GM12864 (cell line): ENCODE measurements around the gene SEMA5A.

Source experiments
- DNase-seq: peaks from one replicate; pipeline ENCODE4 v3.0.0-alpha.2; 2011; ENCODE audit warnings: low read depth
- H3K4me3 ChIP-seq: 2 replicates; pipeline ENCODE4 v1.5.1; 2011; ENCODE audit warnings: mild to moderate bottlenecking, low read depth, low read length, control low read depth
- TF ChIP-seq, protein P1 (sequence below): IDR thresholded peaks from 2 replicates; pipeline ENCODE4 v1.5.1; 2011; ENCODE audit warnings: low read depth, mild to moderate bottlenecking, moderate library complexity, low read length, control low read depth, inconsistent platforms; ENCODE audit errors: missing control alignments

The SEMA5A gene

DNA sequence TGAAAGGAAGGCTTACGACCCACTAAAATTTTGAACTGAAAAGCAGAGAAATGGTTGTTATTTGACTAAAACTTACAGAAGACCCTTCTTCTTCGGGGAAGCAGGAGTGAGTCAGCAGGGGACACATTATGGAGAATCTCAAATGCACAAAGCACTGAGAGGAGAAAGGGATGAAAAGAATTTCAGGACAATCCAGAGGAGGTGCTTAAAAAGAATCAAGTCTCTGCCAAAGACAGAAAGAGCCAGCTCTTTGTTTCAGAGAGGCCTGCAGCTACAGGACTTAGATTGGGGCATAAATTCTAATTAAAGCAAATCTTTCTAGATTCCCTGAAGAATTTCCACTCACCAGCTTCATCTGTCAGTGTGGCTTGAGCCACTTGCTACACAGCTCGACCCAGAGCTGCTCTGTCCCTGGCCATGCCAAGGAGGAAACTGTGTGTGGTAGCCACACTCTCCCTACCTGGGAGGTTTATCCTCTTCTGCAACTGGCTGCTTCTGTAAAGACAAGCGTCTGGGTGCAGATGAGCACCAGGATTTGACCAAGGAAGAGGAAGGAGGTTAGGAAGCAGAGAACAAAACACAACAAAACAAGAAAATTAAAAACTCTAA is 89.9 kb downstream of the SEMA5A start:
- no peak overlapping the region for H3K4me3 ChIP-seq
- TF ChIP-seq, protein P1, sequence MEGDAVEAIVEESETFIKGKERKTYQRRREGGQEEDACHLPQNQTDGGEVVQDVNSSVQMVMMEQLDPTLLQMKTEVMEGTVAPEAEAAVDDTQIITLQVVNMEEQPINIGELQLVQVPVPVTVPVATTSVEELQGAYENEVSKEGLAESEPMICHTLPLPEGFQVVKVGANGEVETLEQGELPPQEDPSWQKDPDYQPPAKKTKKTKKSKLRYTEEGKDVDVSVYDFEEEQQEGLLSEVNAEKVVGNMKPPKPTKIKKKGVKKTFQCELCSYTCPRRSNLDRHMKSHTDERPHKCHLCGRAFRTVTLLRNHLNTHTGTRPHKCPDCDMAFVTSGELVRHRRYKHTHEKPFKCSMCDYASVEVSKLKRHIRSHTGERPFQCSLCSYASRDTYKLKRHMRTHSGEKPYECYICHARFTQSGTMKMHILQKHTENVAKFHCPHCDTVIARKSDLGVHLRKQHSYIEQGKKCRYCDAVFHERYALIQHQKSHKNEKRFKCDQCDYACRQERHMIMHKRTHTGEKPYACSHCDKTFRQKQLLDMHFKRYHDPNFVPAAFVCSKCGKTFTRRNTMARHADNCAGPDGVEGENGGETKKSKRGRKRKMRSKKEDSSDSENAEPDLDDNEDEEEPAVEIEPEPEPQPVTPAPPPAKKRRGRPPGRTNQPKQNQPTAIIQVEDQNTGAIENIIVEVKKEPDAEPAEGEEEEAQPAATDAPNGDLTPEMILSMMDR: no peak
- DNase-seq: no peak

DNA sequence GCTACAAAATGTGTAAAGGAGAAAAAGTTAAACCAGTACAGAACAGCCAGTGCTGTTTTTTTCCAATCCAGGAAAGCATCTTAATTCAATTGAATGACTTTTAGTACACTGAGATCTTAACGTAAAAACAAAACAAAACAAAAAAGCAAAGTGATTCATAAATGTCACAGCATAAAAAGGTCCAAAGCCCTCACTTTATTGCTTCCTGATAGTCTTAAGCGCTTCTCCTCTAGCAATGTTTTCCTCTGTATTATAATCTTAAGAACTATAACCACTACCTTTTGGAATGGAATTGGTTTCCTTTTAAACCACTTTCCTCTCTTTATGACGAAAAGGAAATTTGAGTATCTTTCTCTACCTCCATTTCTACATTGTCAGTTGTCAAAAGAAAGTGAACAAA is 91.4 kb downstream of the SEMA5A start:
- no peak for DNase-seq

DNA sequence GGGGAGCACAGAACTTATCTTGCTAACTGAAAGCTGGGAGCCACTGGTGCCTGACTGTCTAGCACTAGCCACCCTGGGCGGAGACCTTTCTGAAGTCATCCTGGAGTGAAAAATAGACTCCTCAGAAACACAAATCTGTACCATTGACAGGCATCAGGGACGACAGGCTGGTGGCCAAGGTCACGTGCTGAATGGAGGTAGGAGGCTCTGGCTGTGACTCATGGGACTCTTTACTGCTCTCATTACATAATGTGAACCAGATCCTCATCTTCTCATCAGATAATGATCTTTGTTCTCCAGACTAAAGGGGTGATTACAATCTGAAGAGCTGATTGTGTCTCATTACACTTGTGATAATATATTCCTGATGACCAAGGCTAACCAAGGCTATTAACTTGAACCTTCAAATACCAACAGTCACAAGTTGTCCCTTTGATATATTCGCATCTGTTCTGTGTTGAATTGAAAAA is 91.8 kb downstream of the SEMA5A start:
- H3K4me3 ChIP-seq: no peak overlapping the region
- DNase-seq: no peak
- TF ChIP-seq, protein P1: no peak

More for the DNA sequence above, 91.4 kb downstream of the SEMA5A start:
- TF ChIP-seq, protein P1: no peak
- H3K4me3 ChIP-seq: no peak overlapping the region

DNA sequence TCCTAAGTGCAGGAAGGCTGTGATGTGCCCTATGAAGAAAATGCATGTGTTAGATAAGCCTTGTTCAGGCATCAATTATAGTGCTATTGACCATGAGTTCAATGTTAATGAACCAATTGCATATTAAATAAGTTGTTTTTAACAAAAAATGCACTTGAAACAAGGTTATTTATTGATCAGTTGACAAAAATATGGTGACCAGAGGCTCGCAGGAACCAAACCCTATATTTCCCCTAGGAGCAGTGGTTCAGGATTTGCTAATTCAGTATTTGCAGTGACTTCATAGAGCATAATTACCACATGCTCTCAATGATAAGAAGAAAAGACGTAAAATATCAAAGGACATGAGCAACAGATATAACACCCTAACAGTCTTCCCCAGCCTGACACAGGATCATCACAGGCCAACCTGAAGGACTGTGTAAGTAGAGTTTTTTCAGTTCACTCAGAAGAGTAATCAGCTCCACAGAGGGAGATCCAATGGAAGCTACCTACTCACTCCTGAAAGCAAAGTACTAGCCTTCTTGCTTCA is 92.3 kb downstream of the SEMA5A start:
- no peak for DNase-seq
- no peak overlapping the region for H3K4me3 ChIP-seq
- TF ChIP-seq, protein P1: no peak

DNA sequence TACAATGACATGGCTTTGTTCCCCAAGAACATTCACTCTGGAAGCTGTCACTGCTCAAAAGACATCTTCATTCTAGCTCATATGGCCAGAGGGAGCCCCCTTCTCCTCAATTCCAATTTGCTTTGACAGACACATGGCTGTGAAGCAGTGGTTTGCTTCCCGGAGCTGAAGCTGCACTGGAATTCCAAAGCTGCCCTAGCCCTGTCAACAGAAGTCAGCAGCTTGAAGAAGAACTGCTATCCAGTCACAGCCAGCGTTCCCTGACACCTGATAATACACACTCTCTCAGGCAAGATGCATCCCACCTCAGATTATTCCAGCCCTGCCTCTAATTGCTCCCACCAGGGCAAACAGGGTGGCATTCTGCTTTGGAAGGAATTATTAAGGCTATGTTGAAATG is 93.7 kb downstream of the SEMA5A start:
- TF ChIP-seq, protein P1: no peak
- DNase-seq: no peak
- no peak overlapping the region for H3K4me3 ChIP-seq

DNA sequence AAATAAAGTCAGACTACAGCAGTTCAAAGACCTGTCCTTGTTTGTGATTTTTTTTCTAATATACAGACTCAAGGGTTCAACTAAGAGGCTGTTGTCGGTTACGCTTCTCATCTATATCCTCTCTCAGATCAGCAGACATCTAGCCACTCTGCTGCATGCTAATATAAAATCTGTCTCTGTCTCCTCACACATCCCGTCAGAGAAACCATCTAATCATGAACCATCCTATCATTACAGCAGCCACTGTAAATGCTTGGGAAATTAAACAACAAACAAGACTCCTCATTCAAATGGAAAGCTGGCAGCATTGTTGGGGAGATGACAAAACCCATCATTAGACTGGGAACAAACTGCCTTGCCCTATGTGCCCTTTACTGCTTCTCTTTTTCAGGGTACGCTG is 94.8 kb downstream of the SEMA5A start:
- TF ChIP-seq, protein P1: no peak
- no peak overlapping the region for H3K4me3 ChIP-seq
- DNase-seq: no peak

DNA sequence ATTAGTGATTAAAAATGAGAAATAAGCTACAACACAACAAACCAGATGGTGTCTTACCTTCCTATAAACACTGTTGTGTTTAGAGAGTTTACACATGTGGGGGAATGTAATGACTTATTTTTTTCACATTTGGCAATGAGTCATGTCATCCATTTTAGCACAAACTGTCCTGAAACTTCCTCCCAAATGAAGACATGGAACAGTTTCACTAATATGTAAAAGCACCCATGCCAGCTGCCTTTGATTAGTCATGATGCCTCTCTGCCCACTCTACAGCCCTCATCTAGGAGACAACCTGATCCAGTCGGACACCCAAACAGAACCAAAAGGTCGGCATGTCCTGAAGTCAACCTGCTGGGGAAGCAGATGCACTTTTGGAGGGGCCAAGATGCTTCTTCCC is 98.2 kb downstream of the SEMA5A start:
- TF ChIP-seq, protein P1: no peak
- no peak for DNase-seq
- no peak overlapping the region for H3K4me3 ChIP-seq
